DND-41 (cell line): ENCODE data around the gene BCL11A.

Source experiments
- EZH2 ChIP-seq: IDR thresholded peaks from 3 replicates; pipeline ENCODE4 v1.6.1; 2012; ENCODE audit warnings: borderline replicate concordance, low read depth, mild to moderate bottlenecking, moderate library complexity, low read length, inconsistent platforms; ENCODE audit not compliant: severe bottlenecking
- TF ChIP-seq, protein P1 (sequence below): IDR thresholded peaks from 2 replicates; pipeline ENCODE4 v1.5.1; 2012; ENCODE audit warnings: borderline replicate concordance, low read length, moderate library complexity, mild to moderate bottlenecking; ENCODE audit not compliant: poor library complexity, severe bottlenecking; ENCODE audit errors: extremely low read depth

DNA sequence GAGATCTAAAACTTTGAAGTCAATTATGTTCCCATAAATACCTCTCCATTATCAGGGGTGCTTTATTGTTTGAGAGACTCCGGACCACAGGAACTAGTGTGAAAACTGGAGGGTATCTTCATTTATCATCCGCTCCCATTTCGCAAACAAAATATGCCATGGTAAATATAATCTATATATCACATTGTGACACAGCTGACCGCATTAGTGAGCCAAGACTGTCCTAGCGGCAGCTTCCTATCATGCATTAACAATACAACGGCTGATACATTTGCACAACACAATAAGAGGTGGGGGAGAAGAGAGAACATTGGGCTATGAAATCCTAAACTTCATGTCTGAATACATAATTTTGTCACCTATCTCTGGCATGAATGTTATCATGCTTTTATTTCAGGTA is 29.5 kb downstream of the BCL11A start:
- TF ChIP-seq, protein P1, sequence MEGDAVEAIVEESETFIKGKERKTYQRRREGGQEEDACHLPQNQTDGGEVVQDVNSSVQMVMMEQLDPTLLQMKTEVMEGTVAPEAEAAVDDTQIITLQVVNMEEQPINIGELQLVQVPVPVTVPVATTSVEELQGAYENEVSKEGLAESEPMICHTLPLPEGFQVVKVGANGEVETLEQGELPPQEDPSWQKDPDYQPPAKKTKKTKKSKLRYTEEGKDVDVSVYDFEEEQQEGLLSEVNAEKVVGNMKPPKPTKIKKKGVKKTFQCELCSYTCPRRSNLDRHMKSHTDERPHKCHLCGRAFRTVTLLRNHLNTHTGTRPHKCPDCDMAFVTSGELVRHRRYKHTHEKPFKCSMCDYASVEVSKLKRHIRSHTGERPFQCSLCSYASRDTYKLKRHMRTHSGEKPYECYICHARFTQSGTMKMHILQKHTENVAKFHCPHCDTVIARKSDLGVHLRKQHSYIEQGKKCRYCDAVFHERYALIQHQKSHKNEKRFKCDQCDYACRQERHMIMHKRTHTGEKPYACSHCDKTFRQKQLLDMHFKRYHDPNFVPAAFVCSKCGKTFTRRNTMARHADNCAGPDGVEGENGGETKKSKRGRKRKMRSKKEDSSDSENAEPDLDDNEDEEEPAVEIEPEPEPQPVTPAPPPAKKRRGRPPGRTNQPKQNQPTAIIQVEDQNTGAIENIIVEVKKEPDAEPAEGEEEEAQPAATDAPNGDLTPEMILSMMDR, result no peak
- no peak for TF ChIP-seq EZH2
